NK-92 (cell line): Measurements from ENCODE around the gene PDE4D.

Source experiments
- DNase-seq: peaks from one replicate; lab custom pipeline; 2025; ENCODE audit not compliant: unreplicated experiment; lab: John Stamatoyannopoulos, UW

PDE4D gene

GRCh38 chr5:59034498-59035186 lies 858.9 kb downstream of the PDE4D start:
- no peak for DNase-seq

- no peak for DNase-seq
These were observed 866.2 kb downstream of the PDE4D start for GRCh38 chr5:59027145-59027907.

- DNase-seq: no peak
These were observed 867.8 kb downstream of the PDE4D start for GRCh38 chr5:59025734-59026133.

GRCh38 chr5:59021837-59022514 lies 871.5 kb downstream of the PDE4D start:
- no peak for DNase-seq

- DNase-seq: no peak
These were observed 872.2 kb downstream of the PDE4D start for GRCh38 chr5:59021286-59021673.

- no peak for DNase-seq
These were observed 872.8 kb downstream of the PDE4D start for GRCh38 chr5:59020611-59021285.

- DNase-seq: no peak
These were observed 874.4 kb downstream of the PDE4D start for GRCh38 chr5:59019078-59019477.

- no peak for DNase-seq
These were observed 876.6 kb downstream of the PDE4D start for GRCh38 chr5:59016925-59017324.

GRCh38 chr5:59008816-59009473 lies 884.6 kb downstream of the PDE4D start:
- DNase-seq: no peak

GRCh38 chr5:59007460-59008063 lies 886.0 kb downstream of the PDE4D start:
- DNase-seq: no peak

- DNase-seq: no peak
These were observed 887.4 kb downstream of the PDE4D start for GRCh38 chr5:59005934-59006701.

GRCh38 chr5:59003641-59004040 lies 889.9 kb downstream of the PDE4D start:
- no peak for DNase-seq

GRCh38 chr5:59003124-59003523 lies 890.4 kb downstream of the PDE4D start:
- DNase-seq: no peak

- no peak for DNase-seq
These were observed 891.2 kb downstream of the PDE4D start for GRCh38 chr5:59002162-59002825.

GRCh38 chr5:59001716-59002115 lies 891.8 kb downstream of the PDE4D start:
- DNase-seq: no peak

- DNase-seq: no peak
These were observed 892.4 kb downstream of the PDE4D start for GRCh38 chr5:59001154-59001553.

GRCh38 chr5:59000211-59000610 lies 893.3 kb downstream of the PDE4D start:
- no peak for DNase-seq

GRCh38 chr5:58999804-59000203 lies 893.7 kb downstream of the PDE4D start:
- DNase-seq: no peak

- no peak for DNase-seq
These were observed 895.0 kb downstream of the PDE4D start for GRCh38 chr5:58998544-58998943.
